Activated CD4-positive, CD25-positive, alpha-beta regulatory T cell treated with anti-CD3 and anti-CD28 coated beads, Interleukin-2, amount 50 U/mL, for 72 hours (primary cell): ENCODE measurements around the gene FBXO5.

Source experiments
- DNase-seq: peaks from one replicate; pipeline ENCODE4 v3.0.0; 2021

FBXO5 gene

DNA sequence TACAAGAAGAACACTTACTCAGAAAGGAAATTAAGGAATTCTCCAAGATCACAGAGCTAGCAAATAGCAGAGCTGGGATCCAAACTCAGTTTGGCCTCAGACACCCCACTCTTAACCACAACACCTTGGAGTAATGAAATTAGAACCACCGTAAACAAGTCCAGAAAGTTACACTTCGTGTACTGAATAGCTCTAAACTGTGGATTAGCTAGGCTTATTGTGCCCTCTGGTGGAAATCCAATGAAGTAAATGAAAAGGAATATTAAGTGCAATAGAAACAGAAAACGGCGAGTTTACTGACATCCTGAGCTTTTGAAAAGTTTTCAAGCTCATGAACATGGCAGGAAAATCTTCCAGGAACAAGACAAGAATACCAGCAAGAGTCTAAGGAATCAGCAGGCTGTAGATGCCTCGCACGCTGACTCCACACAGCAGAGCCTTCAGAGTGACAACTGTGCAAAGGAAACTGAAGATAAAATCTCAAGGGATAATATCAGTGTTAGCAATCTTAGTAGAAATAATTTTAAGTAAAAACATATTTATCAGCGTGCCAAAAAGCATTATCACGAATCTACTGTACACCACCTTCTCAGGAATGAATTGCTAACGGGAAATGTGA is 34.6 kb downstream of the FBXO5 start:
- DNase-seq = no peak

DNA sequence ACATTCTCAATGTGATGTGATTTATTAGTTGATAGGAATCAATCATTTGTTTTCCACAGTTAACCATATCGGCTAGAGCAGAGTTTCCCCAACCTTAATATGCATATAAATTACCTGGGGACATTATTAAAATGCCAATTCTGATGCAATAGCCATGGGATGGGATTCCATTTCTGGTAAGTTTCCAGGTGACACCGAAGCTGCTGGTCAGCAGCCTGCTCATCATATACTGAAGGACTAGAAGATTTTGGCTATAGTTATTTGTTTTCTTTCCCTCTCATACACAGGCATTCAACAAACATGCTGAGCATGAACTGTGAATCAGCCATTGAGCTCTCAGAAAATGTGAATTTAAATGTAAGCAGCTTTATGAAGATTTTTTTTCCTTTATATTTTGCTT is 35.8 kb downstream of the FBXO5 start:
- no peak for DNase-seq

DNA sequence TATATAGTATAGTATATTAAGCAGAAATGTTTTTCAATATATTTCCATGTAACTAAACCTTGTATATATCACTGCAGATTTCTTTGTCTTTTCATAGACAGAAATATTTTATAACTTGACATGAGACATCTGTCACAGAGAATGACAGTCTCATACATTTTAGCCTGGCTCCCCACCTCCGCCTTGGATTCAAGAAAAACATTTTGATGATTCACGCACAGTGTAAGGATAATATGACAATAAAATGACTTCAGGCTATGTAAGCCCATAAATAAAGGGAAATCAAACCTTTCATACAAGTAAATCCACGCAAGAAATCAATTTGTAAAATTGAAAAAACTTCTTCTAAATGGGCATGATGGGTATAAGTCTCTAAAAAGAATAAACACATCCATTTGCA is 36.4 kb downstream of the FBXO5 start:
- no peak for DNase-seq

DNA sequence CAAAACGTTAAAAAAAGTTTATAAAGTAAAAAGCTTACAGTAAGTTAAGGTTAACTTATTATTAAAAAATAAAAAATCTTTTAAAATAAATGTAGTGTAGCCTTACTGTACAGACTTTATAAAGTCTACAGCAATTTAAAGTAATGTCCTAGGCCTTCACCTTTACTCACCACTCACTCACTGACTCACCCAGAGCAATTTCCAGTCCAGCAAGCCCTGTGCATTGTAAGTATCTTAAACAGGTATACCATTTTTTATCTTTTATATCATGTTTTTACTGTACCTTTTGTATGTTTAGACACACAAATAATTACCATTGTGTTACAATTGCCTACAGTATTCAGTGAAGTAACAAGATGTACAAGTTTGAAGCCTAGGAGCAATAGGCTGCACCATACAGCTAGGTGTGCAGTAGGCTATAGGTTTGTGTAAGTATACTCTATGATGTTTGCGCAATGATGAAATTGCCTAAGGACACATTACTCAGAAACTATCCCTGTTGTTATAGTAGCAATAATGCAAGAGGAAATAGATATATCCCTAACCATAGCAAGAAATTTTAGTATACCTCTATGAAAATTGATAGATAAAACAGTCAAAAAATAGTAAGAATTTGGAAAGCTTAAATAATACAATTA is 39.5 kb downstream of the FBXO5 start:
- no peak for DNase-seq

DNA sequence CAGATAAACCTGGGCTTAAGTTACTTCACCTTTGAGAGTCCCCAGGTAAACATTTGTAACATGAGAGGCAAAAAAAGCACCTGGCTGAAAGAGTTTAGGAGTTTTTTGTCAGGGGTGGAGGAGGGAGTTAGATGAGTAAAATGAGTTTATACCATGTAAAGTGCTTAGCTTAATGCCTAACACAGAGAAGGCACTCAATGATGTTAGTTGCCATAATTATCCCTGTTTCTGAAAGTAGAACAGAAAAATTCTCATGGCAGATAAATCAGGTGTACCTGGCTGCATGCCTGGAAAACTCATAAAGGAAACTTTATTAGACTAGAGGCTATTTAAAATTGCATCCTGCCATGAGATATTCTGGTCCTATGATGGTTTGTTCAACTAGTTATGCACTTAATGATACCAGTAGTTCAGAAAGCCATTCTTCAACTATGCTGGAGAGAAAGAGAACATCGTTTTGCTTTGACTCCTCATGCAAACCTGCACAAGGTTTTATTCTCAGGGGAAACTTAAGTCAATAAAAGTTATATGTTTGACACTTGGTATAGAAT is 40.4 kb downstream of the FBXO5 start:
- no peak for DNase-seq

DNA sequence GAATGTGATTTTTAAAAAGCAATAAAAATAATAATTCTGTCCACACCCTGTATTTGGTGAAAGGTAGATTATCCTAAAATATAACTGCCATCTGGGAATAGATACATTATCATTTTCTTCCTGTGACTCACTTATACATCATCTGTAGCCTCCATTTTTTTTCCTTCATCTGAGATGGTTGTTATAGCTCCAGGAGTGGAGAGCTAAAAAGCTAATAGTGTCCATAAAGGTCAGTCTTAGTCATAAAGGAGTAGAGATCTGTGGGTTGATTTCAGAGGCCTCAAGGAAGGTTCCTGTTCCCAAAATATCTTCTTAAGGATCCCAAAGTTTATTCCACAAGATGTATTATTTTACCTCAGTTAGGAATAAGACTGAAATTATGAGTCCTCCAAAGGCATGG is 41.1 kb downstream of the FBXO5 start:
- DNase-seq = no peak

DNA sequence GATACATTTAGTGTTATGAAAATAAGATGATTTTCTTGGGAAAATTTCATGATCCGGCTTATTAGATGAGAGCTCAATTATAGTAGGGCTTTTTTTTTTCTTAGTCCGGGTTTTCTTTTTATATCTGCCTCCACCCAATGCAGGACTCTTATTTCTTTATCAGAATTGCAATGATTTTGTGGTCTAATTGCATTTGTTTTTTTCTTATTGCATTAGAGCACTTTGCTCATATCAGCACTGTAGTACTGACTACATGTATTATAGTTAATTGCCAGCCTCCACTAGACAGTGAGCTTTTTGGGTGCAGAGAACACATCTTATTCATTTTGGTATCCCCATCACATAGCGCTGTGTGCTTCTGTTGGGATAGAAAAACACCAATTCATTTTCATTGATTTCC is 50.0 kb downstream of the FBXO5 start:
- no peak for DNase-seq

DNA sequence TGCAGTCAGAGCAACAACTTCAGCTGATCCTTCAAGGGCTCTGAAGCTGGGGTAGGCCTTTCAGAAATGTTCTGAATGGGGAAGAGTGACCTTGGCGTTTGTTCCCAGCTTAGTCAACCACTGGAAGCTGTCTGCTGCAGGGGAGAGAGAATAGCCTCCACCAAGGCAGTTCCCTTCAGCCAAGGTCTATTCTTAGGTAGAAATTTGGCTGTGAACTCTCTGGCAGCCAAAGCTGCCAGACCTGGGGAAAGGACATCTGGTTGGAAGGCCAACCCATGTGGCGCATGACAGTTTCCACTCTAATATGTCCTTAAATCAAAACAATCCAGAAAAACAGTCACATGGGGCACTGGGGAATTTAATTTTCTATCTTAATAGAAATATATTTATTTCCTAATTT is 60.1 kb downstream of the FBXO5 start:
- DNase-seq = no peak
